Neuronal stem cell (in vitro differentiated cells): ENCODE measurements around the gene GNAT2.
A peak's percentile ranks its signal among the peaks of the same experiment; 100 is the strongest.

Experiments used
- DNase-seq: peaks from one replicate; pipeline ENCODE4 v3.0.0-alpha.2; 2013; ENCODE audit warnings: low spot score
- H2AFZ ChIP-seq: one replicate; pipeline ENCODE4 v1.6.1; 2013; ENCODE audit warnings: mild to moderate bottlenecking, low read length, inconsistent platforms
- H2AK5ac ChIP-seq: 2 replicates; pipeline ENCODE4 v1.6.1; 2013; ENCODE audit warnings: low read depth, mild to moderate bottlenecking, inconsistent platforms, low read length, moderate library complexity, mixed read lengths
- H2BK120ac ChIP-seq: 2 replicates; pipeline ENCODE4 v1.6.1; 2013; ENCODE audit warnings: low read depth, mild to moderate bottlenecking, inconsistent platforms, low read length, moderate library complexity, mixed read lengths
- H2BK12ac ChIP-seq: one replicate; pipeline ENCODE4 v1.6.1; 2013; ENCODE audit warnings: low read length, inconsistent platforms
- H2BK15ac ChIP-seq: 2 replicates; pipeline ENCODE4 v1.6.1; 2013; ENCODE audit warnings: mild to moderate bottlenecking, low read length, inconsistent platforms, mixed read lengths
- H2BK5ac ChIP-seq: one replicate; pipeline ENCODE4 v1.6.1; 2013; ENCODE audit warnings: inconsistent platforms, mild to moderate bottlenecking, low read length, moderate library complexity
- H3K14ac ChIP-seq: one replicate; pipeline ENCODE4 v1.6.1; 2013; ENCODE audit warnings: low read length, inconsistent platforms
- H3K18ac ChIP-seq: 2 replicates; pipeline ENCODE4 v1.6.1; 2013; ENCODE audit warnings: low read length, inconsistent platforms
- H3K23ac ChIP-seq: 2 replicates; pipeline ENCODE4 v1.6.1; 2013; ENCODE audit warnings: low read depth, mild to moderate bottlenecking, mixed read lengths, low read length, inconsistent platforms; ENCODE audit not compliant: poor library complexity
- H3K27ac ChIP-seq: replicated peaks from 3 replicates; pipeline ENCODE4 v1.5.1; 2013; ENCODE audit warnings: low read length, inconsistent platforms
- H3K27me3 ChIP-seq, 3 experiments: 2 replicates each; pipeline ENCODE4 v1.6.1; 2013; ENCODE audit warnings: low read length in 3 of 3, mild to moderate bottlenecking in 2 of 3, inconsistent platforms in 1 of 3, low read depth in 1 of 3, mixed read lengths in 1 of 3, moderate library complexity in 1 of 3; ENCODE audit not compliant: control insufficient read depth in 3 of 3, insufficient read depth in 3 of 3
- H3K36me3 ChIP-seq, 2 donors: replicated peaks in 1 of 2; 2 replicates each; pipeline ENCODE4 v1.6.1; 2013; ENCODE audit warnings: low read length in 2 of 2; ENCODE audit not compliant: control insufficient read depth in 2 of 2, insufficient read depth in 2 of 2
- H3K4ac ChIP-seq: 2 replicates; pipeline ENCODE4 v1.6.1; 2013; ENCODE audit warnings: inconsistent platforms, mild to moderate bottlenecking, low read length, moderate library complexity
- H3K4me1 ChIP-seq, 2 donors: 1 replicate in 1 of 2; 2 replicates in 1 of 2; pipeline ENCODE4 v1.6.1; 2013; ENCODE audit warnings: low read length in 2 of 2, low read depth in 1 of 2; ENCODE audit not compliant: control insufficient read depth in 2 of 2, insufficient read depth in 1 of 2
- H3K4me2 ChIP-seq: one replicate; pipeline ENCODE4 v1.6.1; 2013; ENCODE audit warnings: mild to moderate bottlenecking, low read length, inconsistent platforms; ENCODE audit not compliant: insufficient read depth, poor library complexity, severe bottlenecking
- H3K4me3 ChIP-seq, 2 donors: 2 replicates each; pipeline ENCODE4 v1.5.1; 2013; ENCODE audit warnings: low read length in 2 of 2, mild to moderate bottlenecking in 2 of 2, inconsistent platforms in 1 of 2, moderate library complexity in 1 of 2
- H3K79me1 ChIP-seq: one replicate; pipeline ENCODE4 v1.6.1; 2013; ENCODE audit warnings: low read depth, mild to moderate bottlenecking, inconsistent platforms, low read length, moderate library complexity
- H3K9ac ChIP-seq: one replicate; pipeline ENCODE4 v1.6.1; 2013; ENCODE audit warnings: mild to moderate bottlenecking, low read depth, low read length, inconsistent platforms; ENCODE audit not compliant: poor library complexity
- H3K9me3 ChIP-seq, 2 donors: replicated peaks in 1 of 2; 2 replicates each; pipeline versions ENCODE3 to v1.6.1; 2013; ENCODE audit warnings: low read length in 2 of 2, mild to moderate bottlenecking in 2 of 2, inconsistent platforms in 1 of 2, low read depth in 1 of 2, mixed read lengths in 1 of 2, moderate library complexity in 1 of 2; ENCODE audit not compliant: control insufficient read depth in 2 of 2, insufficient read depth in 1 of 2
- H4K8ac ChIP-seq: one replicate; pipeline ENCODE4 v1.6.1; 2013; ENCODE audit warnings: low read depth, mild to moderate bottlenecking, inconsistent platforms, low read length, moderate library complexity
- H4K91ac ChIP-seq: one replicate; pipeline ENCODE4 v1.6.1; 2013; ENCODE audit warnings: low read length, low read depth, mild to moderate bottlenecking, inconsistent platforms; ENCODE audit not compliant: poor library complexity
- WGBS, 2 donors: extraction: QIAGEN DNeasy Blood & Tissue Kit; methylation state at CpG; one replicate each; pipeline ENCODE4 v1.1.7; 2013; ENCODE audit warnings: missing lambda C conversion rate in 2 of 2, mixed read lengths in 1 of 2; ENCODE audit not compliant: insufficient read length in 2 of 2, insufficient replicate concordance in 1 of 2; ENCODE audit errors: extremely low coverage in 2 of 2; 5-methylcytosine and 5-hydroxymethylcytosine counted together

GNAT2 gene

DNA sequence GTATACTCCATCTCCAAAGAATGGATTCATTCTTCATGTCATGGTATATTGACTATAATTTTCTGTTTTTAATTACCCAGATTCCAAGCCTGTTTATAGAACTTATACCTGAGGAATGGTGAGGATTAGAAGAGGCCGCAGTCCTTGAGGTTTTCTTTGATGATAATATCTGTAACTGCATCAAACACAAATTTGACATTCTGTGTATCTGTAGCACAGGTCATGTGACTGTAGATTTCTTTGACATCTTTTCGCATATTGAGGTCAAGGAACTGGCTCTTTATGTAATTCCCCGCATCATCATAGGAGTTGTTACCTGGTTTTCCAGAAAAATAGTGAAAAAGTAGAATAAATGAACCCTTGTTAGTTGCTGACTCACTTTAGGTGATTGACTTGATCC is 16.2 kb downstream of the GNAT2 start:
- DNase-seq: no peak
- H3K4me1 ChIP-seq: peaks cover 0 to 2% of the 10 kb centered on the region in 2 donors
- H3K4me2 ChIP-seq: no peak overlapping the region
- H3K18ac ChIP-seq: no peak overlapping the region
- H4K8ac ChIP-seq: no peak overlapping the region
- no peak overlapping the region for H2AFZ ChIP-seq
- no peak overlapping the region for H2BK12ac ChIP-seq
- no peak overlapping the region for H3K27ac ChIP-seq
- no peak overlapping the region for H2BK120ac ChIP-seq
- H3K4me3 ChIP-seq: no peak overlapping the region
- no peak overlapping the region for H3K23ac ChIP-seq
- no peaks in the 10 kb centered on the region for H3K79me1 ChIP-seq
- no CpG with 5 or more reads among the region's 3 CpGs for WGBS, 2 donors
- no peaks in the 10 kb centered on the region for H3K9me3 ChIP-seq
- H3K27me3 ChIP-seq: no peaks in the 10 kb centered on the region
- no peak overlapping the region for H2BK5ac ChIP-seq
- no peak overlapping the region for H3K14ac ChIP-seq
- H4K91ac ChIP-seq: no peak overlapping the region
- H3K36me3 ChIP-seq: peaks cover 2 to 14% of the 10 kb centered on the region in 2 donors
- H3K9ac ChIP-seq: no peak overlapping the region
- no peak overlapping the region for H2AK5ac ChIP-seq
- H2BK15ac ChIP-seq: no peak overlapping the region
- H3K4ac ChIP-seq: no peak overlapping the region

DNA sequence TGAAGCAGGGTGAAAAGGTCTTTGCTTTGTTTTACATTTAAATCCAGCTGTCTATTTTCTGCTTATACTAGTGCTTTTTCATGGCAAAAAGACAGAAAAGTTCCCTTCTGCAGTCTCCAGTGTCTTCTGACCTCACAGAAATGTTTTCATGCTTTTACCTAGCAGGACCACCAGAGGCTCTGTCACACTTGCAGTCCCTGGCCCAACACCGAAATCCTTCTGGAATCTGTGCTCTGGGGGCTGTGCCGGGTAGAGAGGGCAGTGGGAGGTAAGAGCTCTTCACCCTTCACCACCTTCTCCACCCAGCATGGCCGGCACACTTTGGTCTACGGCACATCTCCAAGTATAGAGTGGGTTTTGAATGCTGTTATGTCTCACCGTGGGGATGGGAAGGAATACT is 20.8 kb downstream of the GNAT2 start:
- no peak overlapping the region for H3K27ac ChIP-seq
- H3K23ac ChIP-seq: no peak overlapping the region
- no peak overlapping the region for H3K4me3 ChIP-seq
- no peak overlapping the region for H3K18ac ChIP-seq
- H2AK5ac ChIP-seq: no peak overlapping the region
- H3K14ac ChIP-seq: no peak overlapping the region
- H2BK15ac ChIP-seq: no peak overlapping the region
- H3K9me3 ChIP-seq: no peaks in the 10 kb centered on the region
- H3K4me1 ChIP-seq: peaks cover 0 to 2% of the 10 kb centered on the region in 2 donors
- H3K79me1 ChIP-seq: no peaks in the 10 kb centered on the region
- H3K36me3 ChIP-seq: peaks cover 2 to 56% of the 10 kb centered on the region in 2 donors
- H3K27me3 ChIP-seq: no peaks in the 10 kb centered on the region
- H4K91ac ChIP-seq: no peak overlapping the region
- H2BK5ac ChIP-seq: no peak overlapping the region
- H2AFZ ChIP-seq: no peak overlapping the region
- WGBS, 2 donors: no CpG with 5 or more reads among the region's 5 CpGs
- no peak overlapping the region for H3K4ac ChIP-seq
- no peak overlapping the region for H2BK120ac ChIP-seq
- no peak overlapping the region for H2BK12ac ChIP-seq
- H3K4me2 ChIP-seq: no peak overlapping the region
- H3K9ac ChIP-seq: no peak overlapping the region
- H4K8ac ChIP-seq: no peak overlapping the region
- peak; percentile 12 for DNase-seq

DNA sequence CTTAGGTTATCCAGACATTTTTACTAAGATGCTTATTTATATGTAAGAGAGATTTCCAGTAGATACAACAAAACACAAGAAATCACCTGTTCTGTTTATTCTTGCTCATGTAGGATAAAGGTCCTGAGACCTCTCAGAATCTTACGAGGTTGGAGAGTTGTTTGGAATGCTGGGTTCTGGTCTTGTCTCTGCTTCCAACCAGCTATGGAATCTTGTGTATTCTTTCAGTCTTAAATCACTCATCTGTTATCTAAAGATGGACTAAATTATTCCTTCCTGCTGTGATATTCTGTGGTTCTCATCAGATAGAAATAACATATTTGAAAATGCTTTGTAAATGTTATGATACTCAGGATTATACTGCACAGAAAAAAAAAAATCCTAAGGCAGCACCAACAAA is 21.3 kb downstream of the GNAT2 start:
- Histone ChIP-seq H3K23ac (no peak overlapping the region), H4K8ac (no peak overlapping the region), H2AK5ac (no peak overlapping the region), H2BK12ac (no peak overlapping the region), H3K27ac (no peak overlapping the region), H3K14ac (no peak overlapping the region), H3K4me2 (no peak overlapping the region), H3K36me3 (peaks cover 2 to 61% of the 10 kb centered on the region in 2 donors), H4K91ac (no peak overlapping the region), H3K4me3 (no peak overlapping the region), H2AFZ (no peak overlapping the region), H3K18ac (no peak overlapping the region), H3K27me3 (no peaks in the 10 kb centered on the region), H3K9me3 (no peaks in the 10 kb centered on the region), H2BK120ac (no peak overlapping the region), H3K4me1 (peaks cover 0 to 2% of the 10 kb centered on the region in 2 donors), H2BK15ac (no peak overlapping the region), H2BK5ac (no peak overlapping the region), H3K9ac (no peak overlapping the region), H3K4ac (no peak overlapping the region), H3K79me1 (no peaks in the 10 kb centered on the region)
- no CpG with 5 or more reads among the region's 1 CpG for WGBS, 2 donors
- no peak for DNase-seq

DNA sequence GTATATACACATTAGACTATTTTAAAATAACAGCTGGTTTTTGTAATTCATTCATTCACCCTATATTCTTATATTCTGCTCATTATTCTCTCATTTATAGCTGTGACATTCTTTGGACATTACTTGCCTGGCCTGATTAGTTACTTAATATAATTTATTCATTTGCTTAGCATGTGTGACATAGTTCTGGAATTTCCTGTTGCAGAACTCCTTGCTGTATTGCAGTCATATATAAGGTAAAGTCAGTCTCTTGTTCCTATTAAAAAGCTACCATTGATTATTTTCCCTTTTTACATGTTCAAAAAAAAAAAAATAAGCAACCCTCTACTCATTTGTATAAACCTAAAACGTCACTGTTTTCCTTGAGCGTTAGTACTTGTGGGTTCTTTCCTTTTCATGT is 23.9 kb downstream of the GNAT2 start:
- H3K27me3 ChIP-seq: no peaks in the 10 kb centered on the region
- no CpG with 5 or more reads among the region's 2 CpGs for WGBS, 2 donors
- H2AK5ac ChIP-seq: no peak overlapping the region

More for the DNA sequence above, 23.9 kb downstream of the GNAT2 start:
- no peaks in the 10 kb centered on the region for H3K79me1 ChIP-seq
- no peak overlapping the region for H2BK5ac ChIP-seq
- no peak overlapping the region for H2AFZ ChIP-seq
- H3K14ac ChIP-seq: no peak overlapping the region
- H3K4me2 ChIP-seq: no peak overlapping the region
- peaks cover 0 to 2% of the 10 kb centered on the region in 2 donors for H3K4me1 ChIP-seq
- H3K9me3 ChIP-seq: no peaks in the 10 kb centered on the region
- no peak overlapping the region for H2BK15ac ChIP-seq
- H4K91ac ChIP-seq: no peak overlapping the region
- no peak overlapping the region for H2BK12ac ChIP-seq
- no peak overlapping the region for H3K9ac ChIP-seq
- no peak overlapping the region for H3K18ac ChIP-seq
- no peak overlapping the region for H3K4me3 ChIP-seq
- no peak overlapping the region for H2BK120ac ChIP-seq
- DNase-seq: no peak
- no peak overlapping the region for H3K23ac ChIP-seq
- H3K4ac ChIP-seq: no peak overlapping the region
- H3K36me3 ChIP-seq: peaks cover 6 to 87% of the 10 kb centered on the region in 2 donors
- no peak overlapping the region for H3K27ac ChIP-seq
- H4K8ac ChIP-seq: no peak overlapping the region
